Transverse colon (tissue), 4 donors: ENCODE data around the gene COL4A1.

Source experiments
- CTCF ChIP-seq, 5 experiments: fragments of 200-600 bp in 3 of 5; fragments of 450-650 bp in 2 of 5; sonication (generic) in 3 of 5; IDR thresholded peaks; 1 replicate in 2 of 5; 2 replicates in 3 of 5; pipeline ENCODE4 v1.5.1; 2016 to 2017; ENCODE audit warnings: antibody characterized with exemption in 5 of 5, inconsistent platforms in 3 of 5, mild to moderate bottlenecking in 2 of 5, moderate library complexity in 1 of 5
- EP300 ChIP-seq: sonication (generic); formaldehyde crosslinking; IDR thresholded peaks from one replicate; pipeline ENCODE4 v1.6.1; 2017; ENCODE audit warnings: antibody characterized with exemption, low read depth
- POLR2A ChIP-seq: fragments of 450-650 bp; IDR thresholded peaks from one replicate; pipeline ENCODE4 v1.6.1; 2016; ENCODE audit warnings: antibody characterized with exemption, mild to moderate bottlenecking, moderate library complexity
- POLR2AphosphoS5 ChIP-seq, 3 donors: sonication (generic); formaldehyde crosslinking; IDR thresholded peaks; one replicate each; pipeline ENCODE4 v1.6.1; 2016; ENCODE audit warnings: antibody characterized with exemption in 3 of 3

- TF ChIP-seq POLR2AphosphoS5 (IDR thresholded peaks at IDR 0.05) (peak in 1 of 3 donors; percentile 24), CTCF (IDR thresholded peaks at IDR 0.05) (no peak), POLR2A (no peak), EP300 (no peak)
Measured at GRCh38 chr13:110256126-110256905, 50.6 kb downstream of the COL4A1 start.
